HFFc6 (cell line): ENCODE measurements around the gene DHPS. TPM values are rescaled to one million over a fixed set of nuclear protein-coding genes. Genes with fewer than 3 reads are reported as not detected.

Source experiments
- DNase-seq: peaks from one replicate; pipeline ENCODE4 v3.0.0-alpha.2; 2018
- H3K27ac Mint-ChIP-seq: 2 replicates; pipeline ENCODE4 v1.8.0; 2020; ENCODE audit warnings: mild to moderate bottlenecking, mixed read lengths
- H3K27me3 Mint-ChIP-seq: 2 replicates; pipeline ENCODE4 v1.8.0; 2021; ENCODE audit warnings: mild to moderate bottlenecking, moderate library complexity, mixed read lengths; ENCODE audit not compliant: insufficient read depth
- H3K36me3 Mint-ChIP-seq: 2 replicates; pipeline ENCODE4 v1.8.0; 2021; ENCODE audit warnings: low read depth, mixed read lengths
- H3K4me1 Mint-ChIP-seq: 2 replicates; pipeline ENCODE4 v1.8.0; 2020; ENCODE audit warnings: low read depth, mixed read lengths
- H3K4me3 Mint-ChIP-seq: 2 replicates; pipeline ENCODE4 v1.8.0; 2020; ENCODE audit warnings: mild to moderate bottlenecking, moderate library complexity, mixed read lengths
- H3K9me3 Mint-ChIP-seq: 2 replicates; pipeline ENCODE4 v1.8.0; 2020; ENCODE audit warnings: mild to moderate bottlenecking, mixed read lengths
- total RNA-seq, 6 experiments: library from RNA; stranded (reverse); fragmentation: NEBNext Ultra II Directional; extraction: Animal tissue kit (Norgen Biotek cat#: 25700); gene quantifications; 2 replicates in 1 of 6; 3 replicates in 5 of 6; pipeline ENCODE4 v1.2.3, GENCODE V29; 2021
- TF ChIP-seq, protein P1 (sequence below): fragments of 200-600 bp; sonication (generic); IDR thresholded peaks from 2 replicates; pipeline ENCODE4 v1.5.0; 2021; ENCODE audit warnings: antibody characterized with exemption, mild to moderate bottlenecking

DHPS gene
- total RNA-seq, 6 experiments from 2014 or later: 53.3 to 69.2 (median 59.6) TPM

DNA sequence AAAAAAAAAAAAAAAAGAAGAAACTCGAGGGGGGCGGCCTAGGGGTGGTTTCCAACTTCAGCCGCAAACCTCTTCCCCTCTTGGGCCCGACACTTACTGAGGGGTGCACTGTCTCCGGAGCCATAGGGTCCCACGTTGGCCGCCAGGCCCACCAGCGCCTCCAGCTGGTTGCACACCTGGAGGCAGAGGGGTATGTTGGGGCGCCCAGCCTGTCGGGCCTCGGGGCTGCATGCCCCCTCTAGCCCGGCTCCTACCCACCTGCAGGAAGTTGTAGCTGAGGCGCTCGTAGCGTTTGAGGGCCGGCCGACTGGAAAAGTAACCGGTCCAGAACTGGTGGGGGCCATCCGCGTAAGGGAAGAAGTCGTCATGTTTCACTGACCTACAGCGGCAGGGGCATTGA is 23.7 kb downstream of the DHPS start:
- peaks cover 23% of the 10 kb centered on the region for H3K36me3 Mint-ChIP-seq

DNA sequence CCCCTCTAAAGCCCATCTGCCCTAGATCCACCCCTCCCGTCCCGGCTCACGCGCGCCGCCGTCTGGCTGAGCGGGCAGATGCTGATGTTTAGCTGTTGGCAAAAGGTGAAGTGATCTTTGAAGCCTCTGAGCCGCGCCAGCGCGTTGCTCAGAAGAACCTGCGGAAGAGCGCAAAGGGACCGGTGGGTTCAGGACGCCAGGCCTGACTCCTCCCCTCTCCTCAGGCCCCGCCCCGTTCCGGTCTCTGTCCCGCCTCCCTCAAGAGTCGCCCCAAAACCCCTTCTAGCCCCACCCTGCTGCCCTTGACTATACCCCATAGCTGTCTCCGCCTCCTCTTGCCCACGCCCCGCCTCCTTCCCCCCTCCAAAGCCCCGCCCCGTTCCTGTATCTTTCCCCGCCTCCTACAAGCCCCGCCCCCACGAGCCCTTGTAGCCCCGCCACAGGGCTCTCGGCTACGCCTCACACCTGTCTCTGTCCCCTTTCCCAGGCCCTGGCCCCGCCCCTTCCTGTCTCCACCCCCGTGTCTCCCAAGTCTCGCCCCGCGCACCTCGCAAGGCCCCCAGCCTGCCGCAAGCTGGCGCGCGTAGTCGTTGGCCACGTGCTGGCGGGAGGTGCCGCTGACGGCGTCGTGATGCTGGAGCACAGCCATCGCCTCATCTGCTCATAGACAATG is 24.6 kb downstream of the DHPS start:
- Mint-ChIP-seq H3K27ac (no peak overlapping the region), H3K27me3 (no peaks in the 10 kb centered on the region), H3K9me3 (no peaks in the 10 kb centered on the region), H3K4me3 (no peak overlapping the region), H3K4me1 (no peaks in the 10 kb centered on the region), H3K36me3 (peaks cover 23% of the 10 kb centered on the region)
- TF ChIP-seq, protein P1, sequence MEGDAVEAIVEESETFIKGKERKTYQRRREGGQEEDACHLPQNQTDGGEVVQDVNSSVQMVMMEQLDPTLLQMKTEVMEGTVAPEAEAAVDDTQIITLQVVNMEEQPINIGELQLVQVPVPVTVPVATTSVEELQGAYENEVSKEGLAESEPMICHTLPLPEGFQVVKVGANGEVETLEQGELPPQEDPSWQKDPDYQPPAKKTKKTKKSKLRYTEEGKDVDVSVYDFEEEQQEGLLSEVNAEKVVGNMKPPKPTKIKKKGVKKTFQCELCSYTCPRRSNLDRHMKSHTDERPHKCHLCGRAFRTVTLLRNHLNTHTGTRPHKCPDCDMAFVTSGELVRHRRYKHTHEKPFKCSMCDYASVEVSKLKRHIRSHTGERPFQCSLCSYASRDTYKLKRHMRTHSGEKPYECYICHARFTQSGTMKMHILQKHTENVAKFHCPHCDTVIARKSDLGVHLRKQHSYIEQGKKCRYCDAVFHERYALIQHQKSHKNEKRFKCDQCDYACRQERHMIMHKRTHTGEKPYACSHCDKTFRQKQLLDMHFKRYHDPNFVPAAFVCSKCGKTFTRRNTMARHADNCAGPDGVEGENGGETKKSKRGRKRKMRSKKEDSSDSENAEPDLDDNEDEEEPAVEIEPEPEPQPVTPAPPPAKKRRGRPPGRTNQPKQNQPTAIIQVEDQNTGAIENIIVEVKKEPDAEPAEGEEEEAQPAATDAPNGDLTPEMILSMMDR: no peak
- no peak for DNase-seq

More for the DNA sequence above, 23.7 kb downstream of the DHPS start:
- DNase-seq: no peak
- H3K27me3 Mint-ChIP-seq: no peaks in the 10 kb centered on the region
- no peaks in the 10 kb centered on the region for H3K4me1 Mint-ChIP-seq
- no peaks in the 10 kb centered on the region for H3K9me3 Mint-ChIP-seq
- no peak overlapping the region for H3K27ac Mint-ChIP-seq
- no peak overlapping the region for H3K4me3 Mint-ChIP-seq
- TF ChIP-seq, protein P1: 0 out of 2 replicates have a peak, but pooled peaks have one; percentile 10

DNA sequence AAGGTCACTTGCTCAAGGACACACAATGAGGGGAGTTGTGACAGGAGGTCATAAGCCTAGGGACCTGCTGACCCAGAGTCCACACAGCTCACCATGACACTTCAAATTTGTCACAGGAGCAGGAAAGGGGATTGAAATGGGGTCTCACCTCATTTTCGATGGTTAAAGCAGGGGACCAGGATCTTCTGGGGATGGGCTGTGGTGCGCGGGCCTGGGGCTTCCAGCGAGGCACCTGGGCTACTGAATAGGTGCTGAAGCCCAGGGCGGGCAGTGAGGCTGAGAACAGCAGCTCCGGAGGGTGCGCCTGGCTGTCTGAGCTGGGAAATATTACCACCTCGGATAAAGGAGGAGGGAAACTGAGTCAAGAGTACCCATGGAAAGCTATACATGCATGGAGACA is 26.1 kb downstream of the DHPS start:
- Mint-ChIP-seq H3K36me3 (peaks cover 35% of the 10 kb centered on the region), H3K9me3 (no peaks in the 10 kb centered on the region), H3K4me3 (no peak overlapping the region), H3K27ac (no peak overlapping the region), H3K4me1 (no peaks in the 10 kb centered on the region), H3K27me3 (no peaks in the 10 kb centered on the region)
- DNase-seq: no peak
- TF ChIP-seq, protein P1: no peak

DNA sequence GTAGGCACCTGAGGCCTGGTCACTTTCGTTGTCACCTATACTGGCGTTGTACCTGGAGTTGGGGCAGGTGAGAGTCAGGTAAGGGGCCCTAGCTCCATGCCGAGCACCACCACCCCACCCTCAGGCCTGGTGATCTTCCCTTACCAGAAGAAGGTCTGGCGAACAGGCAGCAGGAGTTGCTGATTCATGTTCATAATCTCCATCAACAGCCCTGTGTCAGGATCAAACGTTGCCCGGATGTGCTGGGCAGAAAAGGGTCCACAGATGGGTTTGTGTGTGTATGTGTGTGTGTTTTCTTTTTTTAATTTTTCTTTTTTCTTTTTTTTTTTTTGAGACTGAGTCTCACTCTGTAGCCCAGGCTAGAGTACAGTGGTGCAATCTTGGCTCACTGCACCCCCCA is 29.5 kb downstream of the DHPS start:
- no peak for DNase-seq
- peaks cover 35% of the 10 kb centered on the region for H3K36me3 Mint-ChIP-seq

DNA sequence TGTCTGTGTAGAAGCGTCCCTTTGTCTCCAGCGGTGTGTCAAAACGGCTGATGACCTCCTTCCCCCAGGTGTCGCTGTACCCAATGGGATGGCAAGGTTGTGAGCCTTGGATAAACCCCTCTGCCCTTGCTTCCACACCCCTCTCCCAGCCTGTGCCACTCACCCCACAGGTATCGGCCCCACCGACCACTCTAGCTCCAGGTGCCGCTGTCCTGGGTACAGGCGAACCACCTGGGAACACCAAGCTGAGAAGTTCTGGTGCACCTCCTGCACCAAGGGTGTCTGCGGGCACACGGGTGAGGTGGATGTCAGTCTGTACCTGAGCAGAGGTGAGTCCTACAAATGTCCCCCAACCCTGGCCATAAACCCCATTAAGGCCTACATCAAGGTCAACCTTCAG is 31.7 kb downstream of the DHPS start:
- Mint-ChIP-seq H3K4me1 (no peaks in the 10 kb centered on the region), H3K27ac (no peak overlapping the region), H3K27me3 (no peaks in the 10 kb centered on the region), H3K4me3 (no peak overlapping the region), H3K36me3 (peaks cover 24% of the 10 kb centered on the region), H3K9me3 (no peaks in the 10 kb centered on the region)
- TF ChIP-seq, protein P1: no peak
- DNase-seq: no peak

More for the DNA sequence above, 29.5 kb downstream of the DHPS start:
- Mint-ChIP-seq H3K27ac (no peak overlapping the region), H3K4me1 (no peaks in the 10 kb centered on the region), H3K4me3 (no peak overlapping the region), H3K27me3 (no peaks in the 10 kb centered on the region), H3K9me3 (no peaks in the 10 kb centered on the region)
- TF ChIP-seq, protein P1: no peak
